ENCODE data around the gene PLEKHN1. TPM values are rescaled to one million over a fixed set of nuclear protein-coding genes. Genes with fewer than 3 reads are reported as not detected.

Gene PLEKHN1
- total and polyA plus RNA-seq, 2 experiments from 2014 or later = 0.36 to 0.60 TPM

DNA sequence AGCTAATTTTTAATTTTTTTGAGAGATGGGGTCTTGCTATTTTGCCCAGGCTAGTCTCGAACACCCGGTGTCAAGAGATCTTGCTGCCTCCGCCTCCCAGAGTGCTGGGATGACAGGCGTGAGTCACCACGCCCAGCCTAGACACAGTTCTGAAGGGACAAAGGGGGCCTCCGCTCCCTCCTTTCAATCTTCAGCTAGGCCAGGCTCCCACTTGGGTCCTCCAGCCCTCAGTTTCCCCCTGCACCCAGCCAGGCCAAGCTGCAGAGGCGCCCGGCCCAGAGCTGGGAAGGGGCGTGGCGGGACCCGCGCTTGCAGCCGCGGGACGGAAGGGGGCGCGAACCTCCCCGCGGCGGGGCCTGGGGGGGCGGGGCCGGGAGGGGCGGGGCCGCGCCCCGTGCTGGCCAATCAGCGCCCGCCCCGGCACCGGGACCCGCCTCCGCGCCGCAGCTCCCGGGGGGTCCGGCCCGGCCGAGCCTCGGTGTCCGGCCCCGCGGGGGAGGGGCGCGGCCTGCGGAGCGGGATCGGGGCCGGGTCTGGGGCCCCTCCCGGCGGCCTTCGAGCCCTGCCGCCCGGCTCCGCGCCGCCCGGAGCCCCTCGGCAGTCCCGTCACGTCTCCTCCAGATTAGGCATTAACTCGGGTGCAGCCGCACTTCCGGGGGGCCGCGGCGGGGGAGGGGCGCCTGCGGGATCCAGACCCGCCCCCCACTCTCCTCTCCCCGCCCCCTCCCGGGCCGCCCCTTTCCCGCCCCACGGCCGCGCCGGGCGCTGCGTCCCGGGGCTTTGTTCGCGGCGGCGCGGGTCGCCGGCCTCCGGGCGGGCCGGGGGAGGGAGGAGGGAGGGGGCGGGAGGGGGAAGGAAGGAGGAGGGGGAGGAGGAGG lies 53.1 kb downstream of the PLEKHN1 start:
- peak; percentile 92 for DNase-seq (ENCODE audit: low read depth in 1 of 2, low spot score in 1 of 2)
- Histone ChIP-seq H3K4me3 (peak overlapping the region; percentile 93), H3K4me1 (ENCODE audit: low read depth) (peaks cover 11% of the 10 kb centered on the region), H3K27me3 (no peaks in the 10 kb centered on the region), H3K27ac (peak overlapping the region; percentile 98), H3K36me3 (no peaks in the 10 kb centered on the region), H3K9me3 (ENCODE audit: low read depth) (no peaks in the 10 kb centered on the region)
- TF ChIP-seq, protein P1, sequence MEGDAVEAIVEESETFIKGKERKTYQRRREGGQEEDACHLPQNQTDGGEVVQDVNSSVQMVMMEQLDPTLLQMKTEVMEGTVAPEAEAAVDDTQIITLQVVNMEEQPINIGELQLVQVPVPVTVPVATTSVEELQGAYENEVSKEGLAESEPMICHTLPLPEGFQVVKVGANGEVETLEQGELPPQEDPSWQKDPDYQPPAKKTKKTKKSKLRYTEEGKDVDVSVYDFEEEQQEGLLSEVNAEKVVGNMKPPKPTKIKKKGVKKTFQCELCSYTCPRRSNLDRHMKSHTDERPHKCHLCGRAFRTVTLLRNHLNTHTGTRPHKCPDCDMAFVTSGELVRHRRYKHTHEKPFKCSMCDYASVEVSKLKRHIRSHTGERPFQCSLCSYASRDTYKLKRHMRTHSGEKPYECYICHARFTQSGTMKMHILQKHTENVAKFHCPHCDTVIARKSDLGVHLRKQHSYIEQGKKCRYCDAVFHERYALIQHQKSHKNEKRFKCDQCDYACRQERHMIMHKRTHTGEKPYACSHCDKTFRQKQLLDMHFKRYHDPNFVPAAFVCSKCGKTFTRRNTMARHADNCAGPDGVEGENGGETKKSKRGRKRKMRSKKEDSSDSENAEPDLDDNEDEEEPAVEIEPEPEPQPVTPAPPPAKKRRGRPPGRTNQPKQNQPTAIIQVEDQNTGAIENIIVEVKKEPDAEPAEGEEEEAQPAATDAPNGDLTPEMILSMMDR (IDR thresholded peaks at IDR 0.05; ENCODE audit: low read depth, low read length) = peak; percentile 40

DNA sequence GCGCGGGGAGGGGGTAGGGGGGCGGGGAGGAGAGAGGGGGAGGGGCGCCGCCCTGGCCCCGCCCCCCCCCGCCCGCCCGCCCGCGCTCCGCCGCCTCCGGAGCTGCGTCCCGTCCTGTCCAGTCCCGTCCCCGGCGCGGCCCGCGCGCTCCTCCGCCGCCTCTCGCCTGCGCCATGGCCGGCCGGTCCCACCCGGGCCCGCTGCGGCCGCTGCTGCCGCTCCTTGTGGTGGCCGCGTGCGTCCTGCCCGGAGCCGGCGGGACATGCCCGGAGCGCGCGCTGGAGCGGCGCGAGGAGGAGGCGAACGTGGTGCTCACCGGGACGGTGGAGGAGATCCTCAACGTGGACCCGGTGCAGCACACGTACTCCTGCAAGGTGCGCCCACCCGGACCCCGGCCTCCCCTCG lies 53.7 kb downstream of the PLEKHN1 start, which contains the start of gene AGRN:
TSS of gene AGRN (plus strand) at position 121 of the 405 bp plus-strand sequence. CDS start at position 174, 53 bp downstream.
- TF ChIP-seq, protein P1 (IDR thresholded peaks at IDR 0.05; ENCODE audit: low read depth, low read length) = no peak
- peak within 1 kb of the TSS; percentile 98 for H3K27ac ChIP-seq
- peak within 1 kb of the TSS; percentile 93 for H3K4me3 ChIP-seq
- H3K36me3 ChIP-seq = no peaks in the 10 kb centered on the region
- H3K27me3 ChIP-seq = no peaks in the 10 kb centered on the region
- DNase-seq (ENCODE audit: low read depth in 1 of 2, low spot score in 1 of 2) = peak in 1 of 2 donors; percentile 69
- peaks cover 8% of the 10 kb centered on the region for H3K4me1 ChIP-seq (ENCODE audit: low read depth)
- no peaks in the 10 kb centered on the region for H3K9me3 ChIP-seq (ENCODE audit: low read depth)

DNA sequence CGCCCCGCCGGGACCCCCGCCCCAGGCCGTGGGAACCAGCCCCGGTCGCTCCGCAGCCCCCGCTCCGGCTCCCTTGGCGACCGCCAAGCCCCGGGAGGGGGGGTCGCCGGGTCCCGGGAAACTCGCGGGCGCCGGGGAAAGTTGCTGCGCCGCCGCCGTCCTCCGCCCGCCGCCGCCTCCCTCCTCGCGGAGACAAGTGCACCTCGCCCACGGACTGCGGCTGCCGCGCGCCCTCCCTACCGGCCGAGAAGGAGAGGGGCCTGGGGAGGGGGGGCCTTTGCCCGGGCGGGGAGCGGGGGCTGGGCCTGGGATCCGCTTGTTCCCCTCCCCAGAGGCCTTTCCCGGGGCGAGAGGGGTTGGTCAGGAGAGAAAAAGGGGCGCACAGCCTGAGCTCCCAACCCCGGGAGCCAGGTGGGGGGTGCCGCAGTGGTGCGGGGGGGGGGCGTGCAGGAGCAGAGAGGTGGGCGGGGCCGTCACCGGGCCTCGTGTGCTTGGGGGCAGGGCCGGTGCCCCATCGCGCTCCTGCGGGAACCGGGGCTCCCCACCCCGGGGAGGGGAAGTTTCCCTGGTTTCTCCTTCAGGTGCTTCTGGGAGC lies 54.2 kb downstream of the PLEKHN1 start:
- TF ChIP-seq, protein P1 (IDR thresholded peaks at IDR 0.05; ENCODE audit: low read depth, low read length) = no peak
- H3K36me3 ChIP-seq = no peaks in the 10 kb centered on the region
- H3K4me3 ChIP-seq = peak overlapping the region; percentile 93
- DNase-seq (ENCODE audit: low read depth in 1 of 2, low spot score in 1 of 2) = peak in 1 of 2 donors; percentile 42
- peak overlapping the region; percentile 98 for H3K27ac ChIP-seq
- no peaks in the 10 kb centered on the region for H3K27me3 ChIP-seq
- H3K9me3 ChIP-seq (ENCODE audit: low read depth) = no peaks in the 10 kb centered on the region
- H3K4me1 ChIP-seq (ENCODE audit: low read depth) = peaks cover 8% of the 10 kb centered on the region

DNA sequence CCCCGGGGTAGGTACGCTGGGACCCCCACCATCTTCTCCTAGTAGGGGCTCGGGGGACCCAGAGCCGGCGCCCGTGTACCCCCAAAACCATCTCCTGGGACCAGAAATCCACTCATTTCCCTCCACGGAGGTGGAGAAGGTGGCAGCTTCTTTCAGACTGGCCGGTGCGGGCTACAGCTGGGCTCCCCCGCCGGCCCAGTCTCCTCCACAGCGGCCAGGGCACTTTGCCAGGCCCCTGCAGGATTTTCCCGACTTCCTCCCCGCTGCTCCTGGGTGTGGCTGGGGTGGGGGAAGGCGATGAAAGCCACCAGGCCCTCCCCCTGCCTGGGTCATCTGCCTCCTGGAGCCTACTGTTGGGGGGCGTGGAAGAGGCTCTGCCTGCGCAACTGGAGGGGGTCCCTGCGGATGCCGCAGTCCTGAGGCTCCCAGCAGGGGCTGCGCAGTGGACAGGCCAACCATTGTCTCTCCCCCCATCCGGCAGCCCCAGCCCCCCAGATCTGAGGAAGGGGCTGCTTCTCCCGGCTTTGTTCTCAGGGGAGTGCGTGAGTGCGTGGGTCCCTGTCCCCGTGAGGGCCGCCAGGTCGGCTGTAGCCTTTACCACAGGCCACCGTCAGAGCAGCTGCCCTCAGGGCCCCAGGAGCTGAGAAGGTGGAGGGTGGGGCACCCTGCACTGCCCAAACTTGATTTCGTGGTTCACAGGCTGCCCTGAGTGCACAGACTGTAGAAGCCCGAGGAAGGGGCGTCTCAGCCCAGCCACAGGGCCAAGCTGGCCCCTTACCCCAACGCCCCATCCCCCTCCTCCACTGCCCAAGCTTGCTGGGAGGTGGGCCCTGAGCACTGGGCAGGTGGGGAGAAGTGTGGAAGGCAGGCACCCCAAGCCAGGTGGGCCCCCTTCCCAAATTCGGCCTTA lies 55.0 kb downstream of the PLEKHN1 start:
- peak in 1 of 2 donors; percentile 76 for DNase-seq (ENCODE audit: low read depth in 1 of 2, low spot score in 1 of 2)
- no peak overlapping the region for H3K27ac ChIP-seq

More for the DNA sequence above, 55.0 kb downstream of the PLEKHN1 start:
- Histone ChIP-seq H3K27me3 (no peaks in the 10 kb centered on the region), H3K36me3 (no peaks in the 10 kb centered on the region), H3K4me3 (peak overlapping the region; percentile 93), H3K4me1 (ENCODE audit: low read depth) (peaks cover 8% of the 10 kb centered on the region), H3K9me3 (ENCODE audit: low read depth) (no peaks in the 10 kb centered on the region)
- TF ChIP-seq, protein P1 (IDR thresholded peaks at IDR 0.05; ENCODE audit: low read depth, low read length) = no peak
